ENCODE measurements around the gene CDC14A.
A peak's percentile ranks its signal among the peaks of the same experiment; 100 is the strongest.

Gene CDC14A

DNA sequence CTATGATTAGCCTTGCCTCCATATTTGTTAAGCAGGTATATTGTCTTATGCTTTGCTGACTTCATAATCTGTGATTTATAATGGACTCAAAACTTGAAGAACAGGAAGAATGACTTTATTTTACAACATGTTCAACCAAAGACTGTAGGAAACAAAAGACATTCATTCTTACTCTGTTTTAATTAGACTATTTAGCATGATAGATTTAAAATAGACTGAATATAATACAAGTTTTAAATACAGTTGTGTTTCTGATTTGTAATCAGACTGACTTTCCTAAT, 63.1 kb downstream of the CDC14A start:
- DNase-seq (ENCODE audit: extremely low spot score) = no peak
- ChIA-PET POLR2A (no interaction called here), CTCF (interaction anchor here (0.6 kb wide), 1 partner anchor 407 kb away, joined by 3 read pairs; no protein-coding TSS in a partner anchor)
- no peak for TF ChIP-seq SUZ12 (IDR thresholded peaks at IDR 0.05)
- no peak for TF ChIP-seq FOXM1 (IDR thresholded peaks at IDR 0.05; ENCODE audit: borderline replicate concordance)
- no peak for TF ChIP-seq TARDBP (IDR thresholded peaks at IDR 0.05)
- no peak for TF ChIP-seq NFRKB (IDR thresholded peaks at IDR 0.05)
- TF ChIP-seq, protein P1, sequence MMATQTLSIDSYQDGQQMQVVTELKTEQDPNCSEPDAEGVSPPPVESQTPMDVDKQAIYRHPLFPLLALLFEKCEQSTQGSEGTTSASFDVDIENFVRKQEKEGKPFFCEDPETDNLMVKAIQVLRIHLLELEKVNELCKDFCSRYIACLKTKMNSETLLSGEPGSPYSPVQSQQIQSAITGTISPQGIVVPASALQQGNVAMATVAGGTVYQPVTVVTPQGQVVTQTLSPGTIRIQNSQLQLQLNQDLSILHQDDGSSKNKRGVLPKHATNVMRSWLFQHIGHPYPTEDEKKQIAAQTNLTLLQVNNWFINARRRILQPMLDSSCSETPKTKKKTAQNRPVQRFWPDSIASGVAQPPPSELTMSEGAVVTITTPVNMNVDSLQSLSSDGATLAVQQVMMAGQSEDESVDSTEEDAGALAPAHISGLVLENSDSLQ (IDR thresholded peaks at IDR 0.05) = no peak
- TF ChIP-seq ARNT (IDR thresholded peaks at IDR 0.05) = no peak
- no peak for TF ChIP-seq ZNF384 (IDR thresholded peaks at IDR 0.05)
- no peak for TF ChIP-seq CTBP1 (IDR thresholded peaks at IDR 0.05; ENCODE audit: borderline replicate concordance)
- TF ChIP-seq BHLHE40 (IDR thresholded peaks at IDR 0.05; ENCODE audit: borderline replicate concordance) = no peak
- no peak for TF ChIP-seq ELF4 (IDR thresholded peaks at IDR 0.05)
- TF ChIP-seq LEF1 (IDR thresholded peaks at IDR 0.05; ENCODE audit: borderline replicate concordance) = no peak
- no peak for TF ChIP-seq FOXK2 (IDR thresholded peaks at IDR 0.05)
- no peak for TF ChIP-seq FOXA1 (IDR thresholded peaks at IDR 0.05)
- no peak for TF ChIP-seq L3MBTL2 (conservative IDR thresholded peaks at IDR 0.05)

DNA sequence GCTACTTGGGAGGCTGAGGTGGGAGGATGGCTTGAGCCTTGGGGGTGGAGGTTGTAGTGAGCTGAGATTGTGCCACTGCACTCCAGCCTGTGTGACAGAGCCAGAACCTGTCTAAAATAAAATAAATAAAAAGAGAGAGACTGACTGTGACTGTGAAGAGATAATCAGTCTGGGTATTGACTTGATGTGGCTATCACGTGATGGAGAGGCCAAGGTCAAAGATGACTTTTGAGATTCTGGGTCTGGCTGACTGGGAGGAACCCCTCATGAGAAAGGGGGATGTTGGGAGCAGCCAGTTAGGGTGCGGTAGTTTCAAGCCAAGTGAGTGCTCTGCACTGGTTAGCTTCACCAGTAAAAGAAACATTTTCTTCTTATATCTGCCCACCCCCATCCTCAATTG, 66.8 kb downstream of the CDC14A start:
- CTCF ChIA-PET = no interaction called here
- DNase-seq (ENCODE audit: extremely low spot score) = no peak
- no peak for TF ChIP-seq SP1 (IDR thresholded peaks at IDR 0.05)
- TF ChIP-seq, protein P1 (IDR thresholded peaks at IDR 0.05) = no peak
- TF ChIP-seq ELF4 (IDR thresholded peaks at IDR 0.05) = no peak
- no peak for TF ChIP-seq TARDBP (IDR thresholded peaks at IDR 0.05)
- TF ChIP-seq ARNT (IDR thresholded peaks at IDR 0.05) = no peak
- TF ChIP-seq NFRKB (IDR thresholded peaks at IDR 0.05) = no peak
- no peak for TF ChIP-seq CTBP1 (IDR thresholded peaks at IDR 0.05; ENCODE audit: borderline replicate concordance)
- TF ChIP-seq SUZ12 (IDR thresholded peaks at IDR 0.05) = no peak
- TF ChIP-seq LEF1 (IDR thresholded peaks at IDR 0.05; ENCODE audit: borderline replicate concordance) = no peak
- TF ChIP-seq FOXA1 (IDR thresholded peaks at IDR 0.05) = no peak
- TF ChIP-seq FOXK2 (IDR thresholded peaks at IDR 0.05) = no peak
- TF ChIP-seq FOXM1 (IDR thresholded peaks at IDR 0.05; ENCODE audit: borderline replicate concordance) = no peak
- no peak for TF ChIP-seq HDGF (IDR thresholded peaks at IDR 0.05; ENCODE audit: borderline replicate concordance)
- no peak for TF ChIP-seq L3MBTL2 (conservative IDR thresholded peaks at IDR 0.05)
- no peak for TF ChIP-seq BHLHE40 (IDR thresholded peaks at IDR 0.05; ENCODE audit: borderline replicate concordance)
- TF ChIP-seq ZNF384 (IDR thresholded peaks at IDR 0.05) = no peak
- POLR2A ChIA-PET = no interaction called here

DNA sequence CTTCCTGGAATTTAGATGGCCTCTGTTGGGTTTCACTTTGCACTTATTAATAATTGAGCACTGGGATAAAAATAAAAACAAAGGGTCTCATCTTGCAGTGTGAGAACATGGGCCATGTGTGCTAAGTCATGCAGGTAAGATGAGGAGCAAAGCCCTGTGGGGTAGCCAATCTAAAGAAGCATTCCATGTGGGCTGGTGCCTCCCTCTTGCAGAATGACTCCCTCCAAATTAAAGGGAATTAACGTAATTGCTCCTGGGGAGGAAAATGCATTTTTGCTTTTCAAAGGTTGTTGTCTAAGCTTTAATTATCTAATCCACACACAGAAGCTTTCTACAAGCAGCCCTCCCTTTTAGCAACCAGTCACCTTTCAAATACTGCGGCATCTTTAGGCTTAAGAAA, 69.8 kb downstream of the CDC14A start:
- DNase-seq (ENCODE audit: extremely low spot score) = no peak
- POLR2A ChIA-PET = no interaction called here
- TF ChIP-seq ELF4 (IDR thresholded peaks at IDR 0.05) (no peak), SUZ12 (IDR thresholded peaks at IDR 0.05) (no peak), HDGF (IDR thresholded peaks at IDR 0.05; ENCODE audit: borderline replicate concordance) (no peak), FOXK2 (IDR thresholded peaks at IDR 0.05) (no peak), BHLHE40 (IDR thresholded peaks at IDR 0.05; ENCODE audit: borderline replicate concordance) (no peak), SP1 (IDR thresholded peaks at IDR 0.05) (no peak), L3MBTL2 (conservative IDR thresholded peaks at IDR 0.05) (no peak), NFRKB (IDR thresholded peaks at IDR 0.05) (no peak), CTBP1 (IDR thresholded peaks at IDR 0.05; ENCODE audit: borderline replicate concordance) (no peak)
- CTCF ChIA-PET = no interaction called here

DNA sequence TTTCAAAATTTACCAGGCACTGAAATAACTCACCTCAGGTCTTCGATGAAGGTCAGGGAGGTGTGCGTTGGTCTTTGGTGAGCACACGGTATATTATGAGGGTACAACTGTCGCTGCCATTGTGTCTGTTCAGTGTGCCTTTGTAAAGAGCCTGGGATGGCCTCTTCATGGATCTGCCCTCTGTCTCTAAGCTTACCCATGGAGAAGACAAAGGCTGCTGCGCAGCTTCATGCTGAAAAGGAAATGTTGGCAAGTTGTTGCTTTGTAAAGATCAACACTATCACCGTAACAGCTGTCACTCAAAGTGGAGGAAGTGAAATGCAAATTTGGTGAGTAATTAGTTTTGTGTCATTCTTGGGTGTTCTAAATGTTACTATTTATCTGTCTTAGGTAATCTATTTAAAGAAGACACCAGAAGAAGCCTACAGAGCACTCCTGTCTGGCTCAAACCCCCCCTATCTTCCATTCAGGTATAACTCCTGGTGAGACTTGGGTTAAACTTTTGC, 71.6 kb downstream of the CDC14A start:
- POLR2A ChIA-PET = interaction anchor here (1.4 kb wide), 1 partner anchor 69 kb away, joined by 3 read pairs; no protein-coding TSS in a partner anchor
- no peak for DNase-seq (ENCODE audit: extremely low spot score)
- no peak for TF ChIP-seq SP1 (IDR thresholded peaks at IDR 0.05)
- TF ChIP-seq, protein P1 (IDR thresholded peaks at IDR 0.05) = peak; percentile 63
- CTCF ChIA-PET = no interaction called here

DNA sequence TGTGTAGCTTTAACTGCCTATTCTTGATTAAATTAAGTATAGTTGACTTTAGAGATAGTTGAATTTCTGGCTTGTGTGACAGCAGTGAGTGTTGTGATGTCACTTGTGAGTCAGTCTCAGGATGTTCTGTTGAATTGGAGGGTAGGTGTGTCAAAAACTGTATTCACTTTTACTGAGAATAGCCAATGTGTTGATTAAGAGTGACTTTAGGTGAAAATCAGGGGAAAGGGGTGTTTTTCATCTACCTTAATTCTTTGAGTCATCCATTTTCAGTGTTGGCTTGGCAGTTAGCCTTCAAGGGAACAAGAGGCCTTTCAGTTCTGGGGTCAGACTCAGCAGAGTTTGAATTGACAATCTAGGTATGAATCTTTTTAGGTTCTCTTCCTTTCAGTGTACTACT, 75.9 kb downstream of the CDC14A start:
- CTCF ChIA-PET = no interaction called here
- no peak for TF ChIP-seq ELF4 (IDR thresholded peaks at IDR 0.05)
- TF ChIP-seq SUZ12 (IDR thresholded peaks at IDR 0.05) = no peak
- TF ChIP-seq FOXA1 (IDR thresholded peaks at IDR 0.05) = no peak
- TF ChIP-seq BHLHE40 (IDR thresholded peaks at IDR 0.05; ENCODE audit: borderline replicate concordance) = no peak
- no peak for TF ChIP-seq ZNF384 (IDR thresholded peaks at IDR 0.05)
- no peak for TF ChIP-seq NFRKB (IDR thresholded peaks at IDR 0.05)
- TF ChIP-seq LEF1 (IDR thresholded peaks at IDR 0.05; ENCODE audit: borderline replicate concordance) = no peak
- TF ChIP-seq SP1 (IDR thresholded peaks at IDR 0.05) = no peak
- no peak for TF ChIP-seq ARNT (IDR thresholded peaks at IDR 0.05)
- no peak for TF ChIP-seq FOXM1 (IDR thresholded peaks at IDR 0.05; ENCODE audit: borderline replicate concordance)
- no peak for TF ChIP-seq TARDBP (IDR thresholded peaks at IDR 0.05)
- TF ChIP-seq, protein P1 (IDR thresholded peaks at IDR 0.05) = no peak
- no peak for TF ChIP-seq CTBP1 (IDR thresholded peaks at IDR 0.05; ENCODE audit: borderline replicate concordance)
- no peak for TF ChIP-seq L3MBTL2 (conservative IDR thresholded peaks at IDR 0.05)
- POLR2A ChIA-PET = no interaction called here
- DNase-seq (ENCODE audit: extremely low spot score) = no peak

DNA sequence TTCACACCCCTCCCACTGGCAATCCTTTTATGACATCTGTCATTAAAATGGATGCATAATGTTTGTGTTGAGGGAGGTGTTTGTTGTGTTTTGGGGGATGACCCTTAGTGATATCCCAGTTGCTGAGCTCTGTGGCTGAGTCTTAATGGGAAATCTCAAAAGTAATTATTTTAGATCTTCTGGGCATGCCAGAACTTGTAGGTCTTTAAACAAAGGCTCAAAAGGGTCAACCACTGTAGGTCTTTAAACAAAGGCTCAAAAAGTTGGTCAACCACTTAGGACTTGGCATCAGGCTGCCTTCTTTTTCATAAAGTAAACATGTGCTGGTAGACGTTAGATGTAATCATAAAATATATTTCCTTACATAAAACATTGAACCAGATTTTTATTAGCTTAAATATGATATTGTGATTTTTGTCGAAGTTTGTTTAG, 78.0 kb downstream of the CDC14A start:
- no peak for DNase-seq (ENCODE audit: extremely low spot score)
- POLR2A ChIA-PET = interaction anchor here (1.0 kb wide), 1 partner anchor 164 kb away, joined by 3 read pairs; the partner anchor contains the start of gene RTCA
- CTCF ChIA-PET = no interaction called here
- no peak for TF ChIP-seq SUZ12 (IDR thresholded peaks at IDR 0.05)
- TF ChIP-seq FOXM1 (IDR thresholded peaks at IDR 0.05; ENCODE audit: borderline replicate concordance) = no peak
- TF ChIP-seq L3MBTL2 (conservative IDR thresholded peaks at IDR 0.05) = no peak
- no peak for TF ChIP-seq SP1 (IDR thresholded peaks at IDR 0.05)
- TF ChIP-seq ELF4 (IDR thresholded peaks at IDR 0.05) = no peak

All from HEK293T (cell line).